Right cardiac atrium (tissue), 5 donors: Measurements from ENCODE around the gene PLG. TPM values are rescaled to one million over a fixed set of nuclear protein-coding genes. Genes with fewer than 3 reads are reported as not detected.
"Not testable (repeated sequence)": the region's sequence is repeated elsewhere in the genome, so short reads cannot be mapped to it uniquely, and the experiment has no call there.

Source experiments
- ATAC-seq, 2 donors: fragments of 200-7000 bp; cut with Tn5 transposase; one replicate each; pipeline versions ENCODE4 v1.8.0 to v1.9.1; 2020; ENCODE audit warnings: moderate library complexity in 2 of 2, mild to moderate bottlenecking in 1 of 2
- DNase-seq, 3 donors: peaks; one replicate each; pipeline ENCODE4 v3.0.0-alpha.2; 2020
- H3K27ac ChIP-seq: one replicate; pipeline ENCODE4 v1.5.1; 2013; ENCODE audit warnings: mild to moderate bottlenecking, low read length, control low read depth, moderate library complexity
- H3K27me3 ChIP-seq: one replicate; pipeline ENCODE4 v1.6.1; 2013; ENCODE audit not compliant: control insufficient read depth, insufficient read depth
- H3K4me1 ChIP-seq: one replicate; pipeline ENCODE4 v1.6.1; 2013; ENCODE audit warnings: low read length; ENCODE audit not compliant: control insufficient read depth, insufficient read depth
- H3K4me3 ChIP-seq: one replicate; pipeline ENCODE4 v1.5.1; 2013; ENCODE audit warnings: low read length, control low read depth
- H3K9me3 ChIP-seq: one replicate; pipeline ENCODE4 v1.6.1; 2013; ENCODE audit warnings: low read length; ENCODE audit not compliant: control insufficient read depth
- WGBS: extraction: QIAGEN DNeasy Blood & Tissue Kit; methylation state at CpG from one replicate; pipeline ENCODE4 v1.1.7; 2013; 5-methylcytosine and 5-hydroxymethylcytosine counted together
- intact Hi-C, 4 donors: fragments of 100-400 bp; cut with DNase I; formaldehyde crosslinking; loops; one replicate each; pipeline versions ENCODE4 v1.11.0 to v1.14.0; 2022 to 2023
- polyA plus RNA-seq: library from polyadenylated mRNA; stranded (reverse); fragments of 200-250 nt; gene quantifications from one replicate; pipeline ENCODE4 v1.2.3, GENCODE V29; 2013
- total RNA-seq, 4 donors: library from RNA; stranded (reverse); fragmentation: NEBNext Ultra II Directional; extraction: Animal tissue kit (Norgen Biotek cat#: 25700); gene quantifications; one replicate each; pipeline ENCODE4 v1.2.1, GENCODE V29; 2021
- donor health status: healthy with polysubstance abuse.
- donor health status: DM: no; HTN: yes; CAD: no.
- donor health status: DM: no; HTN: no; CAD: no.
- donor health status: DM: no; HTN: yes; CAD: no; lungs with severe emphysema.
- donor health status: DM: yes; HTN: yes; CAD: no.

PLG gene
- total and polyA plus RNA-seq, 5 donors, result not detected

DNA sequence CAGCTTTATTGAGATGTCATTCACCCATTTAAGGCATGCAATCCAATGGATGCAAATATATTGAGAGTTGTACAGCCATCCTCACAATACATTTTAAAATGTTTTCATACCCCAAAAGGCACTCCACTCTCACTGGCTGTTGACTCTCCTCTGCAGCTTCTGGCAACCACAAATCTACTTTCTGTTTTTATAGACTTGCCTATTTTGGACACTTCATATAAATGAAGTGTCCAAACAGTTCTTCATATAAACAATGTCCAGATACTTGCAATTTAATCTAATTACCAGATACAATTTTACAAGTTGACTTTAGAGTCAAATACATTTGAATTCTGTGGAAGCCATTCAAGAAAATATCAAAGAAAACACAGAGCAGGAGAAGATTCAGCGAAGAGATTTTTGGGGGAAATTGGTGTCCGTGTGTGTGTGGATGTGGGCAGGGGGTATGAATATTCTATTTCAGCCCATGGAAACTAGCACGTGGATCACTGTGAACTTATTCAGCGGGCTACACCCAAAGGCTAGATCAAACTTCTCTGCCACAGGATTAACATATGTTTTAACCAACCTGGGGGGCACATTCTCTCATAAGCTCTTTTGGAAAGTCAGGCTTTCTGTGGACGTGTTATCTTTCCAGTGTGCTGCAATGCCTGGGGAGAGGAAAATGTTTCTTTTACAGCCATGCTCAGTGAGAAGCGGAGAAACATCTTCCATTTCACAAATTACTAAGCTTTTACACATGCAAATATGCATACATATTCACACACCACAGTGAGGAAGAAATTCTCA is 73.9 kb downstream of the PLG start:
- Histone ChIP-seq H3K27me3 (no peaks in the 10 kb centered on the region), H3K9me3 (no peaks in the 10 kb centered on the region), H3K4me1 (no peaks in the 10 kb centered on the region), H3K4me3 (no peak overlapping the region), H3K27ac (no peak overlapping the region)
- DNase-seq (no peak), ATAC-seq (no peak)
- WGBS, result 53% methylated on average over 6 of the region's 6 CpGs
- intact Hi-C loops, result no loop called here

DNA sequence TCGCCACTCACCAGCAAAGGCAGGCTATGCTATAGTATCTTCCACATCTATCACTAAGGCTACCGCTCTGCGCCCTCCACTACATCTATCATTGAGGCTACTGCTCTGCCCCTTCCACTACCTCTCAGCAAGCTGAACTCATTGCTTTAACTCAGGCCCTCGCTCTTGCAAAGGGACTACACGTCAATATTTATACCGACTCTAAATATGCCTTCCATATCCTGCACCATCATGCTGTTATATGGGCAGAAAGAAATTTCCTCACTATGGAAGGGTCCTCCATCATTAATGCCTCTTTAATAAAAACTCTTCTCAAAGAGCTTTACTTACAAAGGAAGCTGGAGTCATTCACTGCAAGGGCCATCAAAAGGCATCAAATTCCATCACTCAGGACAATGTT is 77.1 kb downstream of the PLG start:
- 93% methylated on average over 6 of the region's 6 CpGs for WGBS

DNA sequence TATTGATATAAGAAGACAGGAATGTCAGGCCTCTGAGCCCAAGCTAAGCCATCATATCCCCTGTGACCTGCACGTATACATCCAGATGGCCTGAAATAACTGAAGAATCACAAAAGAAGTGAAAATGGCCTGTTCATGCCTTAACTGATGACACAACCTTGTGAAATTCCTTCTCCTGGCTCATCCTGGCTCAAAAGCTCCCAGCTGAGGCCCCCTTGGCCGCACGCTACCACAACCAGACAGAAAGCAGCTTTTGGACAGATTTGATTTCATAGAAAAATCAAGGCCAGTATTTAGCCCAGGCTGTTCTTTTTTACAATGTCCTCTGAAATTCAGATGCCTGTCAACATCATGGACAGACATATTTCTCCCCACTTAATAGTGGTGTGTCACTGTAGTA is 78.6 kb downstream of the PLG start:
- H3K4me1 ChIP-seq, DNase-seq, ATAC-seq, H3K4me3 ChIP-seq, H3K9me3 ChIP-seq, H3K27me3 ChIP-seq, intact Hi-C loops, H3K27ac ChIP-seq: not testable (repeated sequence)
- 83% methylated on average over 3 of the region's 3 CpGs for WGBS

More for the DNA sequence above, 77.1 kb downstream of the PLG start:
- H3K27me3 ChIP-seq, H3K27ac ChIP-seq, H3K4me3 ChIP-seq, intact Hi-C loops, H3K9me3 ChIP-seq, DNase-seq, H3K4me1 ChIP-seq, ATAC-seq: not testable (repeated sequence)

DNA sequence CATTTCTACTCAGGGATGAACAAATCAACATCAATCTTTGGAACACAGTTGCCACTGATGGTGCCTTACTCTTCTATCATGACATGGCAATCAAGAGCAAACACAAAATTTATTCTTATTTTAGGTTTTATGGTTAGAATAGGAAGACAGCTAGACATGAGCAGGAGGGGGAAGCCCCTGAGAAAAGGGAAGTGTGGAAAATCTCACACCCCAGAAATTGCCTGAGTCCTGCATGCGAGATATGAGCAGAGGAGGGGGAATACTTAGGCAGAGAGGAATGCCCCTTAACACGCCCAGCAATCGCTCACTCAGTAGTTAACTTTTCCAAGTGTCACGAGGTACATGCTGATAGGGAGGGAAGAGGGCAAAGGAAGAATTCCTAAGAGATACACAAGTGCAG is 79.3 kb downstream of the PLG start:
- WGBS, result 61% methylated on average over 4 of the region's 4 CpGs
- no peaks in the 10 kb centered on the region for H3K9me3 ChIP-seq
- H3K4me3 ChIP-seq, result no peak overlapping the region
- DNase-seq (no peak), ATAC-seq (no peak)
- H3K27ac ChIP-seq, result no peak overlapping the region
- intact Hi-C loops, result no loop called here
- H3K4me1 ChIP-seq, result no peaks in the 10 kb centered on the region
- no peaks in the 10 kb centered on the region for H3K27me3 ChIP-seq

DNA sequence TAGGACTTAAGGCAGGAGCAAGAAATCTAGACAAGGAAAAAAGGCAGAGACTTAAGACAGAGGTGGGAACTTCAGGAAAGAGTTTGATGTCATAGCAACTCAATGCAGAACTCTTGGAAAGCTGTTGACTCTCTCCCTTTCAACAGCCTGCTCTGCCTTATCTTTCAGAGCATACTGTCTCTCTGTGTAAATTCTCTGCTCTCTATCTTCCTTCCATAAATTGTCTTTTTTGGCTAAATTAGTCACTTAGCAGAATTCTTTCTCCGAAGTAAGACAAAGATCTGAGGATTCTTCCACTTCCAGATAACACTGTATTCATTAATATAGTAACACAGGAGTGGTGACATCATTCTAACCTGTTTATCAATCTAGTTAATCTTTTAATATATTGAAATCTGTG is 80.2 kb downstream of the PLG start:
- Histone ChIP-seq H3K4me3 (no peak overlapping the region), H3K4me1 (no peaks in the 10 kb centered on the region), H3K9me3 (no peaks in the 10 kb centered on the region), H3K27ac (no peak overlapping the region), H3K27me3 (no peaks in the 10 kb centered on the region)
- ATAC-seq, result no peak
- intact Hi-C loops, result no loop called here
- WGBS, result 35% methylated on average over 1 of the region's 1 CpG
- no peak for DNase-seq

DNA sequence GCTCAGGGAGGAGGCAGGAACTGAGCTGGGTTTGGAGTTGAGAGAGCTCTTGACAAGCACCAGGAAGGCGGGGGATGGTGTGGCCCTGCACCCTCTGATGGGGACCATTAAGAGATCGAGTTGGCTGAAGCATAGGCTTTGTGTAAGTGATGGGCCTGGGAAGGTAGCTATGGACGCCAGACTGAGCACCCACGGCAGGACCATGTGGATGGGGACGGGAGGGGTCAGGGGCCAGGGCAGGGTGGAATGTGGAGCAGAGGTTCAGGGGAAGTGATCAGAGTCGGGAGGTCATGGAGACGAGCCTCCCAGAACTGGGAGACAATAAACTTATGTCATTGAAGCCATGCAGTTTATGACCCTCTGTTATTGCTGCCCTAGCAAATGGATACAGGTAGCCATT is 81.7 kb downstream of the PLG start:
- no peaks in the 10 kb centered on the region for H3K4me1 ChIP-seq
- H3K27me3 ChIP-seq, result no peaks in the 10 kb centered on the region
- H3K9me3 ChIP-seq, result no peaks in the 10 kb centered on the region
- DNase-seq (no peak), ATAC-seq (no peak)
- WGBS, result 63% methylated on average over 7 of the region's 7 CpGs
- H3K4me3 ChIP-seq, result no peak overlapping the region
- intact Hi-C loops, result no loop called here
- no peak overlapping the region for H3K27ac ChIP-seq

DNA sequence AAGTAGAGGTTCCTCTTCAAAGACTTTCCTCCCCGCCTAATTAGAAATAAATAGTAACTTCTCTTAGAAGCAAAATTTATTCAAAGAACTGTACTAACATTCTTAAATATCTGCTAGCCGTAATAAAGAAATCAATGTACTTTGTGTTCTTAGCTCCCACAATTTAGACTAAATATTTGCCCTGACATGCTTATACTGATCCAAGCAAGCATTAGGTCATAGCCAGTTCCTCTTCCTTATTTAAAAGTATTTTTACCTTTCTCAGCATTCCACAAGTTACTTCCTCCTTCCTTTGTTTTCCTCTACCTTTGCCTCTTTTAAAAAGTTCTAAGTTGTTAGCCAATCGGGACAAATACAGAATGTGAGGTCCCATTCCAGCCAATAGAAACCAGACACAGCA is 86.1 kb downstream of the PLG start:
- H3K27me3 ChIP-seq, DNase-seq, H3K4me3 ChIP-seq, H3K27ac ChIP-seq, H3K9me3 ChIP-seq, H3K4me1 ChIP-seq, ATAC-seq, intact Hi-C loops: not testable (repeated sequence)
- 87% methylated on average over 3 of the region's 3 CpGs for WGBS

DNA sequence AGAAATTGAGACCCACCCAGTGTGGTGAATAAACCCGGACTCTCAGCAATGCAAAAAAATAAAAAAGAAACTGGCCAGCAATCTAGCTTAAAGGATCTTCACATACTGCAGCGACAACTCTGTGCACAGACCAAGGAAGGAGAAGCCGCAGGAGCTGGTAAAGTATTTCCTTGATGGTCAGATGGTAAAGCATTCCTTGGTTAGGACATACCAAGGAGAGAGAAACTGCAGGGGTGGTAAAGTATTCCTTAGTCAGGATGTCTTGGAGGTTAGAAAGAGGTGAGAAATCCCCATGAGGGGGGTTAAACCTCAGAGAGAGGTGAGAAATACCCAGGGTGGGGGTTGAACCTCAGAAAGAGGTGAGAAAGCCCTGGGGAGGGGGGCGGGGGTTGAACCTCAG is 86.8 kb downstream of the PLG start:
- intact Hi-C loops, result no loop called here
- Histone ChIP-seq H3K4me3 (no peak overlapping the region), H3K4me1 (no peaks in the 10 kb centered on the region), H3K27me3 (no peaks in the 10 kb centered on the region), H3K27ac (no peak overlapping the region), H3K9me3 (no peaks in the 10 kb centered on the region)
- ATAC-seq, result no peak
- WGBS, result 73% methylated on average over 4 of the region's 4 CpGs
- DNase-seq, result no peak

DNA sequence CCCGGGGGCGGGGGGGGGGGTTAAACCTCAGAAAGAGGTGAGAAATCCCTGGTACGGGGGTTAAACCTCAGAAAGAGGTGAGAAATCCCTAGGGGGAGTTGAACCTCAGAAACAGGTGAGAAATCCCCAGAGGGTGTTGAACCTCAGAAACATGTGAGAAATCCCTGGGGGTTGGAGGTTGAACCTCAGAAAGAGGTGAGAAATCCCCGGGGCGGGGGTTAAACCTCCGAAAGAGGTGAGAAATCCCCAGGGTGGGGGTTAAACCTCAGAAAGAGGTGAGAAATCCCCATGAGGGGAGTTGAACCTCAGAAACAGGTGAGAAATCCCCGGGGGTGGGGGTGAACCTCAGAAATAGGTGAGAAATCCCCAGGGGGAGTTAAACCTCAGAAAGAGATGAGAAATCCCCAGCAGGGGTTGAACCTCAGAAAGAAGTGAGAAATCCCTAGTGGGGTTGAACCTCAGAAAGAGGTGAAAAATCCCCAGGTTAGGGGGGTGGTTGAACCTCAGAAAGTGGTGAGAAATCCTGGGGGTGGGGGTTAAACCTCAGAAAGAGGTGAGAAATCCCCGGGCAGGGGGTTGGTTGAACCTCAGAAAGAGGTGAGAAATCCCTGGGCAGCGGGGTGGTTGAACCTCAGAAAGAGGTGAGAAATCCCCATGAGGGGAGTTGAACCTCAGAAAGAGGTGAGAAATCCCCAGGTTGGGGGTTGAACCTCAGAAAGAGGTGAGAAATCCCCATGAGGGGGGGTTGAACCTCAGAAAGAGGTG is 87.4 kb downstream of the PLG start:
- no peaks in the 10 kb centered on the region for H3K27me3 ChIP-seq
- H3K9me3 ChIP-seq, result no peaks in the 10 kb centered on the region
- intact Hi-C loops, result no loop called here
- 82% methylated on average over 9 of the region's 9 CpGs for WGBS
- no peak overlapping the region for H3K27ac ChIP-seq
- ATAC-seq (no peak), DNase-seq (no peak)
- H3K4me3 ChIP-seq, result no peak overlapping the region
- H3K4me1 ChIP-seq, result no peaks in the 10 kb centered on the region

DNA sequence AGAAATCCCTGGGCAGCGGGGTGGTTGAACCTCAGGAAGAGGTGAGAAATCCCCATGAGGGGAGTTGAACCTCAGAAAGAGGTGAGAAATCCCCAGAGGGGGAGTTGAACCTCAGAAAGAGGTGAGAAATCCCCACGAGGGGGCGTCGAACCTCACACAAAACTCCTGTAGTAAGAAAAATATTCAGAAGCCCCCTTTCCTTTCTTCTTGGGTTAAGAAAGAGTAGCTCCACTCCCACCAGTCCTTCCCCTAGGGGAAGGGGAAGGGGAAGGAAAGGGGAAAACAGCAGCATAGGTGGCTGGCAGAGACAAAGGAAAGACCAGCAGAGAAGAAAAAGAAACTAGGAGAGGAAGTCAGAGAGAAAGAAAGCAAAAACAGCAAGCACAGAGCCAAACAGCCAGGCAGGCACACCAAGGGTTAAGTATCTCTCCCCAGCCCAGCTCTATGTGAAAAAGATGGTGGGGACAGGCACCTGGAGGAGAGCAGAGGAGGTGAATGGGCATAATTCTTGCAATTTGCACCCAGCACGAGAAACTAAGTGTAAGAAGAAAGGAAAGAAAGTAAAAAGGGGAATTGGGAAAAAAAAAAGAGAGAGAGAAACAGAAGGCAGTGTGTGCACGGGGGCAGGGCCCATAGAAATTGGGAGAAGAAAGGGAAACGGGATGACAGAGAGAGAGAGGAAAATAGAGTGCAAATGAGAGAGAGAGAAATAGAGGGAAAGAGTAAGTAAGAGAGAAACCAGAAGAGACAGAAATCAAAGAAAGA is 88.2 kb downstream of the PLG start:
- H3K4me1 ChIP-seq, result no peaks in the 10 kb centered on the region
- no peak overlapping the region for H3K27ac ChIP-seq
- 47% methylated on average over 7 of the region's 7 CpGs for WGBS
- DNase-seq, result no peak
- H3K9me3 ChIP-seq, result no peaks in the 10 kb centered on the region
- intact Hi-C loops, result no loop called here
- no peak for ATAC-seq
- no peak overlapping the region for H3K4me3 ChIP-seq
- no peaks in the 10 kb centered on the region for H3K27me3 ChIP-seq

DNA sequence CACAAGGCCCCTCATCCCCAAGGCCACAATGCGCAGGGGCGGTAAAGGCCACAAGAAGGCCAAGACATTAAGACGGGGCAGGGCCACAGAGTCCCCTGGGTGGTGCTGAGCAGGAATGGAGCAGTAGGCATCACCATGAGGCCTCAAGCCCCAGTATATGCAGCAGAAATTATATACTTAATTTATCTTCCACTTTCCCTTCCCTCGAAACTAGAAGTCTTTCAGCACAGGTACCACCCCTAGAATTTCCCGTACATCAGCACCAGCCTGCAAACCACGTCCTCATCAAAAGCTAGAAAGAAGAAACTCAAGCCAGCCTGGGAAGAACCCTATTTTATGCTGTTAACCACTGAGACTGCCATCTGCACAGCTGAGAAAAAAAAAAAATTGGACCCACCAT is 89.4 kb downstream of the PLG start:
- H3K4me1 ChIP-seq, result no peaks in the 10 kb centered on the region
- no peaks in the 10 kb centered on the region for H3K9me3 ChIP-seq
- no peaks in the 10 kb centered on the region for H3K27me3 ChIP-seq
- 86% methylated on average over 6 of the region's 6 CpGs for WGBS
- ATAC-seq (no peak), DNase-seq (no peak)
- no peak overlapping the region for H3K27ac ChIP-seq
- intact Hi-C loops, result no loop called here
- H3K4me3 ChIP-seq, result no peak overlapping the region
